Stimulated activated CD4-positive, alpha-beta T cell treated with anti-CD3 and anti-CD28 coated beads, Interleukin-2, amount 100 ng/mL, for 48 hours (primary cell): ENCODE data around the gene SLFN14.
"Not testable (repeated sequence)": the region's sequence is repeated elsewhere in the genome, so short reads cannot be mapped to it uniquely, and the experiment has no call there.

Experiments
- DNase-seq, 2 donors: peaks; one replicate each; pipeline ENCODE4 v3.0.0-alpha.2; 2020

Gene SLFN14

GRCh38 chr17:35519906-35520442 lies 40.6 kb downstream of the SLFN14 start:
- no peak for DNase-seq

- no peak for DNase-seq
Observed at GRCh38 chr17:35519439-35519838, 41.2 kb downstream of the SLFN14 start.

GRCh38 chr17:35518431-35518830 lies 42.2 kb downstream of the SLFN14 start:
- DNase-seq, result not testable (repeated sequence)

- DNase-seq, result no peak
Observed at GRCh38 chr17:35515027-35515426, 45.6 kb downstream of the SLFN14 start.

- no peak for DNase-seq
Observed at GRCh38 chr17:35514564-35514963, 46.1 kb downstream of the SLFN14 start.
